Keratinocyte (primary cell): Measurements from ENCODE around the gene SBNO1. TPM values are rescaled to one million over a fixed set of nuclear protein-coding genes. Genes with fewer than 3 reads are reported as not detected.
"Not testable (repeated sequence)": the region's sequence is repeated elsewhere in the genome, so short reads cannot be mapped to it uniquely, and the experiment has no call there.

Source experiments
- DNase-seq: peaks from one replicate; pipeline ENCODE4 v3.0.0-alpha.2; 2011; ENCODE audit warnings: low read depth, missing footprints, low spot score
- FAIRE-seq: peaks from 2 replicates; lab custom pipeline; 2011; peaks lifted over from hg19 to GRCh38; lab: Jason Lieb, UNC
- H2AFZ ChIP-seq: 2 replicates; pipeline ENCODE4 v1.6.0; 2012; ENCODE audit warnings: low read length, control low read depth, inconsistent platforms; ENCODE audit not compliant: control insufficient read depth
- H3K27ac ChIP-seq: 2 replicates; pipeline ENCODE4 v1.5.1; 2011; ENCODE audit warnings: low read length; ENCODE audit not compliant: control insufficient read depth, insufficient read depth
- H3K27me3 ChIP-seq: 3 replicates; pipeline ENCODE4 v1.6.0; 2011; ENCODE audit warnings: low read length; ENCODE audit not compliant: control insufficient read depth, insufficient read depth; ENCODE audit errors: extremely low read depth
- H3K36me3 ChIP-seq, 2 experiments: 2 replicates in 1 of 2; 3 replicates in 1 of 2; pipeline ENCODE4 v1.5.1; 2011; ENCODE audit warnings: low read length in 2 of 2, mild to moderate bottlenecking in 1 of 2; ENCODE audit not compliant: control insufficient read depth in 2 of 2, insufficient read depth in 2 of 2; ENCODE audit errors: extremely low read depth in 1 of 2
- H3K4me1 ChIP-seq: 3 replicates; pipeline ENCODE4 v1.5.1; 2011; ENCODE audit warnings: low read length; ENCODE audit not compliant: control insufficient read depth, insufficient read depth; ENCODE audit errors: extremely low read depth
- H3K4me2 ChIP-seq: 3 replicates; pipeline ENCODE4 v1.6.0; 2011; ENCODE audit warnings: low read depth, low read length; ENCODE audit not compliant: control insufficient read depth, insufficient read depth; ENCODE audit errors: extremely low read depth
- H3K4me3 ChIP-seq, 3 experiments: fragments of 200-600 bp in 1 of 3; sonication (generic) in 1 of 3; 2 replicates in 2 of 3; 3 replicates in 1 of 3; pipeline ENCODE4 v1.5.1; 2011 to 2016; ENCODE audit warnings: low read length in 3 of 3, mild to moderate bottlenecking in 3 of 3, control low read depth in 2 of 3, inconsistent platforms in 1 of 3, low read depth in 1 of 3, mixed read lengths in 1 of 3, mixed run types in 1 of 3, moderate library complexity in 1 of 3; ENCODE audit not compliant: control insufficient read depth in 2 of 3, insufficient read depth in 2 of 3; ENCODE audit errors: extremely low read depth in 1 of 3
- H3K79me2 ChIP-seq: 2 replicates; pipeline ENCODE4 v1.6.0; 2012; ENCODE audit warnings: low read length; ENCODE audit not compliant: control insufficient read depth, insufficient read depth
- H3K9ac ChIP-seq: 3 replicates; pipeline ENCODE4 v1.6.0; 2011; ENCODE audit warnings: low read length; ENCODE audit not compliant: control insufficient read depth, insufficient read depth; ENCODE audit errors: extremely low read depth
- H3K9me1 ChIP-seq: 3 replicates; pipeline ENCODE4 v1.6.0; 2011; ENCODE audit warnings: low read length; ENCODE audit not compliant: control insufficient read depth, insufficient read depth; ENCODE audit errors: extremely low read depth
- H3K9me3 ChIP-seq: 2 replicates; pipeline ENCODE4 v1.5.1; 2012; ENCODE audit warnings: low read depth, low read length; ENCODE audit not compliant: control insufficient read depth
- H4K20me1 ChIP-seq: 3 replicates; pipeline ENCODE4 v1.6.0; 2011; ENCODE audit warnings: low read length; ENCODE audit not compliant: control insufficient read depth, insufficient read depth; ENCODE audit errors: extremely low read depth
- CTCF ChIP-seq, 3 experiments: IDR thresholded peaks in 1 of 3; conservative IDR thresholded peaks in 1 of 3; optimal IDR thresholded peaks in 1 of 3; 2 replicates in 2 of 3; 3 replicates in 1 of 3; pipeline versions ENCODE3 to v1.5.1; 2011; ENCODE audit warnings: low read length in 3 of 3, mild to moderate bottlenecking in 3 of 3, moderate library complexity in 2 of 3, control low read depth in 1 of 3, inconsistent platforms in 1 of 3; ENCODE audit not compliant: insufficient read depth in 2 of 3; ENCODE audit errors: extremely low read depth in 1 of 3
- EZH2 ChIP-seq: IDR thresholded peaks from one replicate; pipeline ENCODE4 v1.6.1; 2012; ENCODE audit warnings: inconsistent platforms, mild to moderate bottlenecking, low read length, moderate library complexity
- dilution Hi-C: fragments of 300-500 bp; cut with MboI; formaldehyde crosslinking; loops from one replicate; pipeline ENCODE4 v1.7.0; 2020; ENCODE audit warnings: low sequenced_read_pairs; ENCODE audit not compliant: extremely low pct_ligation_motif_present
- polyA plus RNA-seq, 5 experiments: library from polyadenylated mRNA; depleted of rRNA in 3 of 5; stranded (reverse) in 3 of 5; stranded (forward) in 1 of 5; unstranded in 1 of 5; fragments of >200 nt; gene quantifications; 1 replicate in 1 of 5; 2 replicates in 3 of 5; 3 replicates in 1 of 5; pipeline versions ENCODE4 v1.2.1 to v1.2.3, GENCODE V29; 2011 to 2012; ENCODE audit warnings: missing spikeins in 2 of 5, low read depth in 1 of 5, low replicate concordance in 1 of 5

The SBNO1 gene
- polyA plus RNA-seq, 1 donor (not counting 4 experiments of a cell fraction or from before 2014, with no cell fraction given) = 18.4 TPM

DNA sequence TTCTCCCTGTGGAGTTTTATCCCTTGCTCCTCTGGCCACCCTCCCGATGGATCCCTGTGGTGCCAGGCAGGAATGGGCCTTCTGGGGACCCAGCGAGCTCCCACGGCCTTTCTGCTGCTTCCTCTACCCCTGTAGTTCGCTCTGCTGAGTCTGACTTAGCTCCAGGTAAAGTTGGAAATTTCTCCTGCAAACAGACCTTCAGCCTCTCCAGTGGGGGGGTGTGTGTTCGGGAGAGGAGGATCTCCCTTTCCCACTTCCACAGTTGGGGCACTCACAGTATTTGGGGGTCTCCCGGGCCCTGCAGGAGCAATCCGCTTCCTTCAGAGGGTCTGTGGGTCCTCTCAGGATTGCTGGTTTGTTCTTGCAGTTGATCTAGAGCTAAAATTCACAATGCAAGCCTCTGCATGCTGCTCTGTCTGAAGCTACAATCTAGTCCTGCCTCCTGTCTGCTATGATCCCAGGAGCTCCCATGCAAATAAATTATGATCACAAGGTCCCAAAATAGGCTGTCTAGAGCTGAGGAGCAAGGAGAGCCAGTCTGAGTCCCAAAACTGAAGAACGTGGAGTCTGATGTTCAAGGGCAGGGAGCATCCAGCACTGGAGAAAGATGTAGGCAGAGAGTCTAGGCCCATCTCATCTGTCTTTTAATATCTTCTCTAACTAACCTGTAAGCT lies 113.1 kb downstream of the SBNO1 start:
- H3K4me2 ChIP-seq = peak overlapping the region; percentile 85
- peaks cover 12 to 18% of the 10 kb centered on the region in 2 experiments for H3K36me3 ChIP-seq
- no peak for FAIRE-seq
- no peaks in the 10 kb centered on the region for H3K27me3 ChIP-seq
- dilution Hi-C loops = no loop called here
- H3K27ac ChIP-seq = peak overlapping the region; percentile 96
- H3K9ac ChIP-seq = peak overlapping the region; percentile 77
- H3K4me1 ChIP-seq = peaks cover 30% of the 10 kb centered on the region
- H4K20me1 ChIP-seq = no peaks in the 10 kb centered on the region
- peaks cover 42% of the 10 kb centered on the region for H3K79me2 ChIP-seq
- H3K4me3 ChIP-seq = peak overlapping the region in 2 of 3 experiments; percentile 14 to 19
- TF ChIP-seq CTCF (optimal IDR thresholded peaks at IDR 0.05 in 1 of 3, IDR thresholded peaks at IDR 0.05 in 1 of 3, conservative IDR thresholded peaks at IDR 0.05 in 1 of 3; ENCODE audit: extremely low read depth in 1 of 3, insufficient read depth in 2 of 3, low read length in 3 of 3) = no peak
- no peak for TF ChIP-seq EZH2
- H3K9me1 ChIP-seq = no peaks in the 10 kb centered on the region
- no peaks in the 10 kb centered on the region for H3K9me3 ChIP-seq
- DNase-seq = no peak
- H2AFZ ChIP-seq = peak overlapping the region; percentile 7

- TF ChIP-seq EZH2 (no peak), CTCF (optimal IDR thresholded peaks at IDR 0.05 in 1 of 3, IDR thresholded peaks at IDR 0.05 in 1 of 3, conservative IDR thresholded peaks at IDR 0.05 in 1 of 3; ENCODE audit: extremely low read depth in 1 of 3, insufficient read depth in 2 of 3, low read length in 3 of 3) (no peak)
- H3K4me2 ChIP-seq = peak overlapping the region; percentile 85
- peak overlapping the region; percentile 96 for H3K27ac ChIP-seq
- H3K4me3 ChIP-seq = peak overlapping the region in 2 of 3 experiments; percentile 14 to 19
- H2AFZ ChIP-seq = peak overlapping the region; percentile 7
- H3K9me3 ChIP-seq = no peaks in the 10 kb centered on the region
- FAIRE-seq (peak; percentile 75), DNase-seq (peak; percentile 94)
- H3K36me3 ChIP-seq = peaks cover 12 to 14% of the 10 kb centered on the region in 2 experiments
- peaks cover 49% of the 10 kb centered on the region for H3K79me2 ChIP-seq
- no peaks in the 10 kb centered on the region for H3K9me1 ChIP-seq
- no peaks in the 10 kb centered on the region for H4K20me1 ChIP-seq
- peaks cover 30% of the 10 kb centered on the region for H3K4me1 ChIP-seq
- dilution Hi-C loops = no loop called here
- H3K9ac ChIP-seq = peak overlapping the region; percentile 77
- H3K27me3 ChIP-seq = no peaks in the 10 kb centered on the region
Observed at GRCh38 chr12:123250471-123251383, 113.9 kb downstream of the SBNO1 start.

DNA sequence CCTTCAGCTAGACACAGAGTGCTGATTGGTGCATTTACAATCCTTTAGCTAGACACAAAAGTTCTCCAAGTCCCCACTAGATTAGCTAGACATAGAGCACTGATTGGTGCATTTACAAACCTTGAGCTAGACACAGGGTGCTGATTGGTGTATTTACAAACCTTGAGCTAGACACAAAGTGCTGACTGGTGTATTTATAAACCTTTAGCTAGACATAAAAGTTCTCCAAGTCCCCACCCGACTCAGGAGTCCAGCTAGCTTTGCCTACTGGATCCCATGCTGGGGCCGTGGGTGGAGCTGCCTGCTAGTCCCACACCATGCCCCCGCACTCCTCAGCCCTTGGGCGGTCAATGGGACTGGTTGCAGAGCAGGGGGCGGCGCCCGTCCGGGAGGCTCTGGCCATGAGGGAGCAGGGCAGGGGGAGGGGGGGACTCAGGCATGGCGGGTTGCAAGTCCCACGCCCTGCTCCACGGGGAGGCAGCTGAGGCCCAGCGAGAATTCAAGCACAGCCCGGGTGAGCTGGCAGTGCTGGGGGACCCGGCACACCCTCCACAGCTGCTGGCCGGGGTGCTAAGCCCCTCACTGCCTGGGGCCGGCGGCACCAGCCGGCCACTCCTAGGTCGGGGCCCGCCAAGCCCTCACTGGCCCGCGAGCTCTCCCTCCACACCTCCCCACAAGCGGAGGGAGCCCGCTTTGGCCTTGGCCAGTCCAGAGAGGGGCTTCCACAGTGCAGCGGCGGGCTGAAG lies 115.5 kb downstream of the SBNO1 start:
- H3K36me3 ChIP-seq, H3K9me3 ChIP-seq, FAIRE-seq, H3K9ac ChIP-seq, H4K20me1 ChIP-seq, H3K4me3 ChIP-seq, H3K27me3 ChIP-seq, DNase-seq, dilution Hi-C loops, H3K9me1 ChIP-seq, H3K4me2 ChIP-seq, H3K27ac ChIP-seq, H2AFZ ChIP-seq: not testable (repeated sequence)
- Histone ChIP-seq H3K79me2 (peaks cover 52% of the 10 kb centered on the region), H3K4me1 (peaks cover 28% of the 10 kb centered on the region)
